Measurements from ENCODE around the gene GLOD4. TPM values are rescaled to one million over a fixed set of nuclear protein-coding genes. Genes with fewer than 3 reads are reported as not detected.

The GLOD4 gene
- total RNA-seq, 2 donors from 2014 or later = 72.4 to 113 TPM

DNA sequence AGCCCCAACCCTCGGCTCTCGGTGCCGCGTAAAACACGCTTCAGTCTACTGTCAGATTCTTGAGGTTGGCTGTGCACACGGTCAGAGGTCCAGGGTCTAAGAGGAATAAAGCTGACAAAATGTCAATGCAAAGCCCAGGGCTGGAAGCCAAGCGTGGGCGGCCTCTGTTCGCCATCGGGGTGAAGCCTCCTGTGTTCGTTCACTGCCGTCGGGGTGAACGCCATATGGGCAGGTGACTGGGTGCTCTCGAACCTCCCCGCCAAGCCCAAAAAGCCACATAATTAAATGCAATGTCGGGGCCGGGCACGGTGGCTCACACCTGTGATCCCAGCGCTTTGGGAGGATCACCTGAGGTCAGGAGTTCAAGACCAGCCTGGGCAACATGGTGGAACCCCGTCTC lies 44.7 kb upstream of the GLOD4 start:
- WGBS = 86% methylated on average over 21 of the region's 21 CpGs
- Histone ChIP-seq H3K4me1 (replicated peaks) (no peaks in the 10 kb centered on the region), H3K27me3 (replicated peaks; ENCODE audit: insufficient read depth) (no peaks in the 10 kb centered on the region), H3K36me3 (no peaks in the 10 kb centered on the region), H3K4me3 (no peak overlapping the region), H3K9me3 (no peaks in the 10 kb centered on the region), H3K27ac (no peak overlapping the region)
- TF ChIP-seq POLR2A (IDR thresholded peaks at IDR 0.05) (no peak), POLR2AphosphoS5 (IDR thresholded peaks at IDR 0.05) (no peak)
- TF ChIP-seq, protein P1, sequence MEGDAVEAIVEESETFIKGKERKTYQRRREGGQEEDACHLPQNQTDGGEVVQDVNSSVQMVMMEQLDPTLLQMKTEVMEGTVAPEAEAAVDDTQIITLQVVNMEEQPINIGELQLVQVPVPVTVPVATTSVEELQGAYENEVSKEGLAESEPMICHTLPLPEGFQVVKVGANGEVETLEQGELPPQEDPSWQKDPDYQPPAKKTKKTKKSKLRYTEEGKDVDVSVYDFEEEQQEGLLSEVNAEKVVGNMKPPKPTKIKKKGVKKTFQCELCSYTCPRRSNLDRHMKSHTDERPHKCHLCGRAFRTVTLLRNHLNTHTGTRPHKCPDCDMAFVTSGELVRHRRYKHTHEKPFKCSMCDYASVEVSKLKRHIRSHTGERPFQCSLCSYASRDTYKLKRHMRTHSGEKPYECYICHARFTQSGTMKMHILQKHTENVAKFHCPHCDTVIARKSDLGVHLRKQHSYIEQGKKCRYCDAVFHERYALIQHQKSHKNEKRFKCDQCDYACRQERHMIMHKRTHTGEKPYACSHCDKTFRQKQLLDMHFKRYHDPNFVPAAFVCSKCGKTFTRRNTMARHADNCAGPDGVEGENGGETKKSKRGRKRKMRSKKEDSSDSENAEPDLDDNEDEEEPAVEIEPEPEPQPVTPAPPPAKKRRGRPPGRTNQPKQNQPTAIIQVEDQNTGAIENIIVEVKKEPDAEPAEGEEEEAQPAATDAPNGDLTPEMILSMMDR (IDR thresholded peaks at IDR 0.05) = no peak
- intact Hi-C loops (cut with DNase I) = no loop called here
- no peak for DNase-seq (ENCODE audit: low spot score)

DNA sequence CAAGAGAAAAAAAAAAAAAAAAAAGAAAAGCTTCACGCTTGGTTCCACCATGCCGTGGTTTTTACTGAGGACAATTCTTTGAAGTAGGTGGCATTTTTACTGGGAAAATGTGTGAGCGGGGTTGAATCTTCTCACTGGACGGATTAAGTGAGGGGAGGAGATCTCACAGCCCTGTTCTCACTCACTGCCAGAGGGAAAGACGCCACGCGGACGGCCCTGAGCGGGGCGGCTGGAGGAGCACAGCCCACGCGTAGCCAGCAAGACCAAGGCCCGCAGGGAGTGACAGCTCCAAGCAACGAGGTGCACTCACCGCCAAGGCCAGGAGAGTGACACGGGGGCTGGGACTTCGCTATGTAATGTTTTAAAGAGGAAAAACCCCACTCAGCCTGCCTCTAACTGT lies 43.1 kb upstream of the GLOD4 start:
- no peaks in the 10 kb centered on the region for H3K9me3 ChIP-seq
- TF ChIP-seq, protein P1 (IDR thresholded peaks at IDR 0.05) = no peak
- no peak for TF ChIP-seq POLR2A (IDR thresholded peaks at IDR 0.05)
- no peak for TF ChIP-seq POLR2AphosphoS5 (IDR thresholded peaks at IDR 0.05)
- H3K4me3 ChIP-seq = no peak overlapping the region
- no peaks in the 10 kb centered on the region for H3K27me3 ChIP-seq (replicated peaks; ENCODE audit: insufficient read depth)
- H3K4me1 ChIP-seq (replicated peaks) = no peaks in the 10 kb centered on the region
- DNase-seq (ENCODE audit: low spot score) = no peak
- no peak overlapping the region for H3K27ac ChIP-seq
- intact Hi-C loops (cut with DNase I) = no loop called here
- no peaks in the 10 kb centered on the region for H3K36me3 ChIP-seq
- WGBS = 80% methylated on average over 17 of the region's 17 CpGs

DNA sequence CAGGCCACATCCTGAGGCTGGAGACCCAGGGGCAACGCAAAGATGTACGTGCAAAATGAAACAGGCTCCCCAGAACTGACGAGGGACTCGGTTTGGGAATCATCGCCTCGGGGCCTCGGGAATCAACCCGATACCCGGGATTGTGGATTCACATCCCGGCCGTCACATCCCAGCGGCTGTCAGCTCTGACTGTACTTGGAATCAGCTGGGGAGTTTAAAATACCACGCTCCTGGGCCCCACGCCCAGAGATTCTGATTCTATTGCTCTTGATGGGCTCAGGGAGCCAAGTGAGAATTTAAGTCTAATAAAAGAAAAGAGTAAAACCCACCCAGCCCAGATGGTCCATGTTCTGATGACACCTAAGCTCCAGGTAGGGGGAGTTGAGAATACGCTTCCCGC lies 42.3 kb upstream of the GLOD4 start:
- Histone ChIP-seq H3K27me3 (replicated peaks; ENCODE audit: insufficient read depth) (no peaks in the 10 kb centered on the region), H3K9me3 (no peaks in the 10 kb centered on the region), H3K4me3 (no peak overlapping the region), H3K4me1 (replicated peaks) (no peaks in the 10 kb centered on the region), H3K36me3 (no peaks in the 10 kb centered on the region), H3K27ac (no peak overlapping the region)
- no peak for TF ChIP-seq POLR2AphosphoS5 (IDR thresholded peaks at IDR 0.05)
- no peak for TF ChIP-seq POLR2A (IDR thresholded peaks at IDR 0.05)
- TF ChIP-seq, protein P1 (IDR thresholded peaks at IDR 0.05) = no peak
- WGBS = 90% methylated on average over 16 of the region's 16 CpGs
- intact Hi-C loops (cut with DNase I) = no loop called here
- DNase-seq (ENCODE audit: low spot score) = no peak

DNA sequence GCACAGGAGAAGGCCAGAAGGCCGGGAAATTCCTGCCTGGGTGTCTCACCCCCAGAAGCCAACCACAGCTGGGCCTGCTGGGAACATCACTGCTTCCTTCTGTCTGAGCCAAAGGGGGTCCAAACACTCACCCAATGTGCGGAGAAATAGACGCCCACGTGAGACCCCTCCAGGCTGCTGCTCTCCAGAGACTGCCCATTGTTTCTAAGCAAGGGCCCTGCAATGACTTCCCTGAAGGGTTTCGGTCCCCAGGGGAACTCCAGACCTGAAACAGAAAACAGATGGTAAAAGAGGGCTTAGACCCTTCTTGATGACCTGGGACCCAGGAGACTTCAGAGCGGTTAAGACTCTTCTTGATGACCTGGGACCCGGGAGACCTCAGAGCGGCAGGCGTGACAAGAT lies 41.4 kb upstream of the GLOD4 start:
- Histone ChIP-seq H3K27ac (no peak overlapping the region), H3K4me3 (no peak overlapping the region), H3K27me3 (replicated peaks; ENCODE audit: insufficient read depth) (no peaks in the 10 kb centered on the region), H3K4me1 (replicated peaks) (no peaks in the 10 kb centered on the region), H3K9me3 (no peaks in the 10 kb centered on the region), H3K36me3 (no peaks in the 10 kb centered on the region)
- intact Hi-C loops (cut with DNase I) = no loop called here
- WGBS = 91% methylated on average over 9 of the region's 9 CpGs
- no peak for TF ChIP-seq POLR2A (IDR thresholded peaks at IDR 0.05)
- TF ChIP-seq, protein P1 (IDR thresholded peaks at IDR 0.05) = no peak
- TF ChIP-seq POLR2AphosphoS5 (IDR thresholded peaks at IDR 0.05) = no peak
- no peak for DNase-seq (ENCODE audit: low spot score)

DNA sequence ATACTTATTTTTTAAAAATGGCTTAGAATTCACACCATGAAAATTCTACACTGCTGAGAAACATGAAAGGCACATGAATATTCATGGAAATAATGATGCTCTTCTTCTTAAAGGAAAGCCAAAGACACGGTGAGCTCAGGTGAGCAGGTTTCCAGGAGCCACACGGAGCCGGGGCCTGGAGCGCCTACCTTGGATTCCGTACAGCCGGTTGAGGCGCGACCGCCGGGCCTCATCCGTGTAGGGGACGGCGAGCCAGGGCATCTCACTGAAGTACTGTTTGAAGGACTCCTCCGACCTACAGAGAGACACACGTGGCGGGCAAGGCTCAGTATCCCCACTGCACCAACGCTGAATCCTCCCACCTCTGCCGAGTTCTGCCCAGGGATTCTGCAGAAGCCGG lies 37.2 kb upstream of the GLOD4 start:
- intact Hi-C loops (cut with DNase I) = no loop called here
- H3K9me3 ChIP-seq = no peaks in the 10 kb centered on the region
- TF ChIP-seq POLR2A (IDR thresholded peaks at IDR 0.05) = no peak
- no peak for TF ChIP-seq POLR2AphosphoS5 (IDR thresholded peaks at IDR 0.05)
- TF ChIP-seq, protein P1 (IDR thresholded peaks at IDR 0.05) = no peak
- 94% methylated on average over 19 of the region's 19 CpGs for WGBS
- no peak overlapping the region for H3K27ac ChIP-seq
- no peak overlapping the region for H3K4me3 ChIP-seq
- no peaks in the 10 kb centered on the region for H3K27me3 ChIP-seq (replicated peaks; ENCODE audit: insufficient read depth)
- DNase-seq (ENCODE audit: low spot score) = no peak
- H3K36me3 ChIP-seq = no peaks in the 10 kb centered on the region
- H3K4me1 ChIP-seq (replicated peaks) = no peaks in the 10 kb centered on the region
